Fibroblast of pulmonary artery (primary cell): ENCODE results near the gene MGMT.

ENCODE experiments used
- DNase-seq: peaks from one replicate; pipeline ENCODE4 v3.0.0-alpha.2; 2010; ENCODE audit warnings: low read depth
- H3K4me3 ChIP-seq: replicated peaks from 2 replicates; pipeline ENCODE4 v1.5.1; 2011; ENCODE audit warnings: low read depth, mild to moderate bottlenecking, control low read depth, low read length, moderate library complexity
- CTCF ChIP-seq: IDR thresholded peaks from 2 replicates; pipeline ENCODE4 v1.5.1; 2011; ENCODE audit warnings: mild to moderate bottlenecking, control low read depth, low read length, inconsistent platforms; ENCODE audit errors: missing control alignments

MGMT gene

DNA sequence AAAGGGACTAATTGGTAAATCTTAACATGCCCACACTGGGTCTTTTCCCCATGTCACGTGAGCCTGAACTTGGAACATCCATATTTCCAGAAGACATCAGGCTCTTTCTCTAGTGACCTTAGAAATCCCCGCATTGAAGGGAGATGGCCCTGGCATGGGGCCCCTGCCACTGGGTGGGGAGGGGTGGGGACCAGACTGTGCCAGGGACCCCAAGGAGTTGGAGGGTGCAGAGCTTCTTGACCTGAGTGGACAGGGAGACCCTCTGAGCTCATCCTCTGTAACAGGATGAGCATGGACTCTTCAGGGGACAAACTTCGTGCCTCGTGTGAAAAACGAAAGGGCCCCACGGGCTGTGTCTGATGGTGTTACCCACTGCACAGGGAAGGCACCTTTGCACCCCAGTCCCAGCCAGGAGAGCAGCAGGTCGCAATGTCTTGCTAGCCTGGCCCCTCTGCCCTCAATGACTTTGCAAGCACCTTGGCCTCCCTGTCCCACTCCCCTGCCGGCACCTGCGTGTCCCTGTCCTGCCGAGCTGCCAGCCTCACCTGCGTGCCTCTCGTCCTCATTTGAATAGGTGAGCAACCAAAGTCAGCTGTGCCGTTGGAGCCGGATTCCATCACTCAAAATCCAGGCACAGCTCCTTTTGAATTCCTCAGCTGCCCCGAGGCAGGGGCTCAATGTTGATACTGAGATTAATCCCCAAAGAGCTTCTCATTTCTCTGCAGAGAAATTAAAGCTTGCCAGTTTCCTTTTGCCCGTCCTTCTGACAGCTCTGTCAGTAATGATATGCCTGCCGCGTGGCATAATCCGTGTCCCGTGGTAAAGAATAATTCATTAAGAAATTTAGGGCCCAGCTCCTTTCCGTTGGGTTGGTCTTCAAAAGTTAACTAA is 262.1 kb downstream of the MGMT start:
- TF ChIP-seq CTCF: no peak
- H3K4me3 ChIP-seq: no peak overlapping the region
- DNase-seq: no peak

DNA sequence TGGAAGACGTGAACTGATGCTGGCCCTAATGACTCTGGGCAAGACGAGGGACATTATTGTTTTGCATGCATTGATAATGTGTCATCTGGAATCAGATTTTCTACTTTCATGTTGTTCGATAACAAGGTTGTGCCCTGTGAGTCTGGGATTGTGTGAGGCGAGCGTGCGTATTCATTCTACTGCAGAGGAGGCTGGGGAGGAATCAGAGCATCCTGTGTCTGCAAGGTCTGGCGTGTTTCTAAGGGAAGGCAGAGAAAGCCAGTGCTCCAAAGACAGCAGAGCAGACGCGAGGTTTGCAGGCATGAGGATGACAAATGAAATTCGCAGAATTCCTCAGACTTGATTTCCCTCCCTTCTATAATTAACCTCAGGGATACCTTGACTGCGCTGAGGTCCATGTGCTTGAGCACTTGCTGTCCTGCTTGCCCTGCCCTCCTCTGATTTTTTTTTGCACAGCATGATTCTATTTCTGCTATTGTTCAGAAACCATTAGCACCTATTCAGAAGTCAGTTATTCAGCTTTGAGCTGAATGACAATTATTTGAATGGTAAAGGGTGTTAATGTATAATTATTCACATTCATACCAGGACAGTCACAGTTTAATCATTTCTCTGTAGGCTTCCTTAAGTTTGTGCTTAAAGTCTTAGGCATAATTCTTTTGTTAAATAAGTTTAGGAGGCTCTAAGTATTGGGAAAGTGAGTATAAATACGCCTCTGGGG is 263.4 kb downstream of the MGMT start:
- no peak for DNase-seq
- H3K4me3 ChIP-seq: no peak overlapping the region
- TF ChIP-seq CTCF: no peak

DNA sequence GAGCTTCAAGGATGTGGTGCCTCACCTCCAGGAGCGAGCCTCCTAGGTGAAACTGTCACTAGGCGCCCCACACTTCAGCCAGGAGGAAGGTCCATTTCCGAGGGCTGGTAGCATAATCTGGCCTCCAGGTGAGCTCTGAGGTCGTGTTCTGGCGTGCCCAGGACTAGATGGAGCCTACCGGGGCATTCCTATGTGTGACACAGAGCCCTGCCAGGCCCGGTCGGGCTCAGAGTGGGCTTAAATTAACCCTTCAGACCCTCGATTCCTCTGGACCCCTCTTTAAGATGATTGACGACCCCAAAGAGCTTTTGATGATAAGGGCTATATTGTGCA is 263.9 kb downstream of the MGMT start:
- TF ChIP-seq CTCF: no peak
- no peak overlapping the region for H3K4me3 ChIP-seq
- DNase-seq: no peak

- H3K4me3 ChIP-seq: no peak overlapping the region
- DNase-seq: no peak
- TF ChIP-seq CTCF: no peak
These were observed 273.7 kb downstream of the MGMT start for GRCh38 chr10:129740532-129741279.

DNA sequence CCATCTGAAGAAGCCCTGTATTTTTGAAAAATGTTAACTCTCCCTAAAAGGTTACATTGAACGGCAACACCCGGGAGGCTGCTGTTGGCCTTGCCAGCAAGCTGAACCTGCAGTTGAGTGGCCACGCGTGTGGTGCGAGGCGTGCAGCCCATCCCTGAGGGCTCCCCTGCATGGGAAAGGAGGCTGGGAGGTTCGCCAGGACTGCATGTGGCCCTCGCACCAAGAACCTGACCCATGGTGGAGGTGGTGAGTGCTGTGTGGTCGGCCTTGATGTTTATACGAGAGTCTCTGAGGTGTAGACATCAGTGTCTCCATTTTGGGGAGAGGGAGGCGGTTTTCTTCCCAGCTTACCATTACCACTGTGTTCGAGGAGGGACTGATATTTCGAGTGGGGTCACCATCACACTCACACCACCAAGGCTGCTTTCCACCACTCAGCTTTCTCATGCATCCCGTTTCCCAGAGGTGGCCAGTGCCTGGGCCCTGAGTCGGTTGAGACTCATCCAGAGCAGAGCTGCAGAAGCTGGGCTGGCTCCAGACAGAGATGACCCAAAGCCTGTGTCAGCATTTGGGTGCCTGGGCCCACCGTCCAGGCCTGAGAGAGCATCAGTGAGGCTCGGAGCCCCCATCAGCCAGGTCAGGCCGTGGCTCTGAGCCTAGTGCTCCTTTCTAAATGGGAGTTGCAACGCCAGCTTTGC is 274.4 kb downstream of the MGMT start:
- no peak for DNase-seq
- TF ChIP-seq CTCF: no peak
- no peak overlapping the region for H3K4me3 ChIP-seq

DNA sequence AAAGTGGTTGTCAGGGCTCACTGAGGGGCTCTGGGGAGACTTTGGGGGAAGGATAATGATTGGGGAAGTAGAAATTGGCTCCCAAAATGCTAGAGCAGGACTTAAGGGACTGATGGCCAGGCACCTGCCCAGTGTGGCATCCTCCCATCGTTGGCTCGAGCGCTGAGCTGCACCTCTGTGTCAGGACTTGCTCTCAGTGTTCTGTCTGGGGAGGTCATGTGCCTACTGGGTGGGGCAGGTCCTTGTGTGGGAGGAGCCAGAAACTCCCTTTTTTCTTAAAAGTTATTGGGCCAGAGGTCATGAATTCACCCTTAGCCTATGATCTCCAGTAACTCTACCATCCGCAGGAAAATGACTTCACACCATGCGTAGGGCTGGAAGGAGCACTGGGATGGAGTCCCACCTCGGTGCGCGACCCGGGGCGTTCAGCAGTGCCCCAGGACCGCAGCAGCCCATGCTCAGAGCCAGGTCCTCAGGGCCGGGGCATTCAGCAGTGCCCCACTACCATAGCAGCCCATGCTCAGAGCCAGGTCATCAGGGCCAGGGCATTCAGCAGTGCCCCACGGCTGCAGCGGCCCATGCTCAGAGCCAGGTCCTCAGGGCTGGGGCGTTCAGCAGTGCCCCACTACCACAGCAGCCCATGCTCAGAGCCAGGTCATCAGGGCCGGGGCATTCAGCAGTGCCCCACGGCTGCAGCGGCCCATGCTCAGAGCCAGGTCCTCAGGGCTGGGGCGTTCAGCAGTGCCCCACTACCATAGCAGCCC is 275.1 kb downstream of the MGMT start:
- no peak for TF ChIP-seq CTCF
- DNase-seq: no peak
- no peak overlapping the region for H3K4me3 ChIP-seq
